DLD1 (cell line): ENCODE results near the gene CORO2B.

Experiments used
- in situ Hi-C: cut with HindIII; loops from 2 replicates; pipeline ENCODE4 v1.10.0; 2017; ENCODE audit warnings: low sequenced_read_pairs

Gene CORO2B

DNA sequence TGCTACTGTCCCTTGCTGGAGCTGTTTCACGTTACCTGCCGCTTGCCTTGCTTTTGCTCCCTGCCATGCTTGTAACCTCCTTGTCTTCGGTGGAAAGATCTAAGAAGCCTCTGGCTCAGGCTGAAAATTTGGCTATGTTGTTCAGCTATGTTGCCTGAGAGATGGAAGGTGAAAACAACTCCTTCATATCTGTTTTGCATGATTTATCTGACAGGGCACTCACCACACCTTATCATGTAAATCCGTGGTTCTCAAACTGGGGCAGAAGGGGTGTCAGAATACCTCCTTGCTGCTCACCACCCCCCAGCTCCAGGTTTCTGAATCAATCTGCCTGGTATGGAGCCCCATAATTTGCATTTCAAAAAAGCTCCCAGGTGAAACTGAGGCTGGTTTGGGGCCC lies 6.5 kb upstream of the CORO2B start:
- in situ Hi-C loops, result no loop called here

GRCh38 chr15:68572921-68573320 lies 5.9 kb upstream of the CORO2B start:
- in situ Hi-C loops, result no loop called here

- in situ Hi-C loops, result no loop called here
These were observed 4.7 kb upstream of the CORO2B start for GRCh38 chr15:68574046-68574445.

DNA sequence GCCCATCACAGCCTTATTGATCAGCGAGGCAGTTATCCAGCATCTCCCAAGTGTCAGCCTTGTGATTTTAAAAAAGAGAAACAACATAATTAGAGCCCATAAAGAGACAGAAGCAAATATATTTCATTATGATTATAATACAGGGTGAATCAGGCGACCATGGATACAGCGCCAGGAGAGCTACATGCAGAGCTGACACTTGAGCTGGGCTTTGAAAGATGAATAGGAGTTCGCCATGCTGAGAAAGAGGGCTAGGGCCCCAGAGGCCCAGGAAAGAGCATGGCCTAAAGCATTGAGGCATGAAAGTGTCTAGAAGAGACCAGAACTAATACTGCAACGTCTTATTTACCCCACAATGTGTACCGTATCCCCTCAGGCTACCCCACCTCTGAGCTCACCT lies 4.2 kb upstream of the CORO2B start:
- in situ Hi-C loops, result no loop called here

- in situ Hi-C loops, result no loop called here
These were observed 2.4 kb upstream of the CORO2B start for GRCh38 chr15:68576235-68576892.

DNA sequence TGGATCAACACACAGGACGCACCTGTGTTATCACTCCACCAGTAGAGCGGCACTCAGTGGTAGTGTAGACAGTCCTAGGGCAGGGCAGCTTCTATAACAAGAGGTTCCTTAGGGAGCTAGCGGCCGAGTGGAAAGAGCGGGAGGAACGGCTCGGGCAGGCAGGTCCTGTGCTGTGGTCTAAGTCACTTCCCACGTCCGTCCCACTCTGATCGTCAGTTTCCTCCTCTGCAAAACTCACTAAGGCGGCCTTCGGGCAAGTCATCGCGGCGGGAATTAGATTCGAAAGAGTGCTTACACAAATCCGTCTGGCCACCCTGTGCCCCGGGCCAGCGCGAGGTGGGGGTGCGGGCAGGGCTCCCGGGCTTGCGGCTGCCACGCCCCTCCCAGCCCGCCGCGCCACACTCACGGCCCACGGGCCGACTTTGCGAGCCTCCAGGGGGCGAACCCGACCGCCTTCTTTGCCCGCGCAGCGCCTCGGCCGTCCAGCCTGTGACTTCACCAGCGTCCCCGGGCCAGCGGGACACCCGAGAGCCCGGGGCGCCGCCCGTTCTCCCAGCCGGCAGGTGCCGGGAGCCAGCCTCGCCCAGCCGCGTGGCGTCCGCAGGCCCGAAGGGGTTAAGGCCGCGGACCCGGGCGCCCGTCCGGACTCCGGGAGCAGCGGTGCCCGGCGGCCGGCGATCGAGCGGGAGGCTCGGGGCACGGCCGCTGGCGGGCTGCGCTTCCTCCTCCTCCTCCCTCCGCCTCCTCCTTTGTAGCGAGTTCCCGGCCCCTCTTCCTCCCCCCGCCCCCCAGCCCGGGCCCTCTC lies 416 bp upstream of the CORO2B start:
- in situ Hi-C loops, result no loop called here

DNA sequence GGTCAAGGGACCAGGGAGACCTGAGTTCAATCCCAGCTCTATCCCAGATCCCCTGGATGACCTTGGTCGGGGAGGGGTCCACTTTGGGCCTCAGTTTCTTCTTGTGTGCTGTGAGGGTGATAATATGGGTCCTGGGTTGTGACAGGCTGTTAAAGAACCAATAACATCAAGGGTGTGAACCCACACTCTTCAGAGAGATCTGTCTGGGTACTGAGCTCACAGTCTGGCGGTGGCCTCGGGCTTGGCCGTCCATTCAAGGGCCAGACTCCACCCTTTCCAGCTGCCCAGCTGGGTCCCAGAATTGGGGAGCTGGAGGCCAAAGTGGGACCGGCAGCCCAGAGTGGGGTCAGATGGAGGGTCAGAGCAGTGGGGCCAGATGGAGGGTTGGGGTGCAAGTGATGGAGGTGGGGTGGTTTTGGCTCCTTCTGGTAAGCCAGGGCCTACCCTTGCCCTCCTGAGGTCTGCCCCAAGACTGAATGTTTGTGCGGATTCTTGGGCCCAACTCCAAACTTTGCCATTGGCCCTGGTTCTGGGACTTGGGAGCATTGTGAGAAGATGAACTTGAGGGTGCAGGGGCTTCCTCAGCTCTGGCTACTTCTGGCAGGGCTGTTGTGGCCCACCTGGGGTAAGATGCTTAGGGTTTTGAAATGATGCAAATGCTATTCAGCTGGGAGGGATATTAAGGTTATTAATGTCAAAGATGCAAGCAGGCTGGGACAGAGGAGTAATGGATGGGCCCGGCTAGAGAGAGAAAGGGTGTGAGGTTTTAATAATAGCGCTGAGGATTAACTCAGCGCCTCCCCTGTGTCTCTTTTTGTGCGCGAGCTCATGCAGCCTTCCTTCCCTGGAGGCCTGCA lies 1.5 kb downstream of the CORO2B start:
- in situ Hi-C loops, result no loop called here

DNA sequence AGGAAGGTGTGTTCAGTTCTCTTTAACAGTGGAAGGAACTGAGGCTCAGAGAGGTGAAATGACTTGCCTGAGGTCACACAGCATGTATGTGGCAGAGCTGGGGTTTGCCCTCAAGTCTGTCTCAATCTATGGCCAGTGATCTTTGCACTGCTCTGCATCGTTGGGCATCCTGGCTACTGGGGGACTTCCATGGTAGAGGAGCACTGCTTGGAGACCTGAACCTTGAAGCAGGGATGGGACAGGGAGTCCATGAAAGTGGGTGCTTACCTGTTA lies 2.0 kb downstream of the CORO2B start:
- in situ Hi-C loops, result no loop called here

- in situ Hi-C loops, result no loop called here
These were observed 2.9 kb downstream of the CORO2B start for GRCh38 chr15:68581725-68582124.

DNA sequence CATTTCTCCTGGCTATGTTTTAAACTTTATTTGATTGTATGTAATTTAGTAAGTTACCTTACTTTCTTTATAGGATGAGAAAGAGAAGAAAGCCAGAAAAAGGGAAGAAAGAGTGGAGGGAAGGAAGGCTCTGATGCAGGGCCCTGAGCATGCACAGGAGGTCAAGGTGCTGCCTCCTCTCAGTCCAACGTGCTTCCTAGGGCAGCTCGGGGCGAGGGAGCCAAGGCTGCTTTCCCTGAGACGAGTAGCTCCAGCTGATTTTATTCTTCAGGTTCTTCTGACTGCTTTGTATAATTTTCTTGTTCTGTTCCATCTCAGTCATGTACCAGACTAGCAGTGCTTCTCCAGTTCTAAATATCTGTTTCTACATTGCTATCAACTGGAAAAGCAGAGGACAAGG lies 3.4 kb downstream of the CORO2B start:
- in situ Hi-C loops, result no loop called here

- in situ Hi-C loops, result no loop called here
These were observed 4.1 kb downstream of the CORO2B start for GRCh38 chr15:68582864-68583263.

DNA sequence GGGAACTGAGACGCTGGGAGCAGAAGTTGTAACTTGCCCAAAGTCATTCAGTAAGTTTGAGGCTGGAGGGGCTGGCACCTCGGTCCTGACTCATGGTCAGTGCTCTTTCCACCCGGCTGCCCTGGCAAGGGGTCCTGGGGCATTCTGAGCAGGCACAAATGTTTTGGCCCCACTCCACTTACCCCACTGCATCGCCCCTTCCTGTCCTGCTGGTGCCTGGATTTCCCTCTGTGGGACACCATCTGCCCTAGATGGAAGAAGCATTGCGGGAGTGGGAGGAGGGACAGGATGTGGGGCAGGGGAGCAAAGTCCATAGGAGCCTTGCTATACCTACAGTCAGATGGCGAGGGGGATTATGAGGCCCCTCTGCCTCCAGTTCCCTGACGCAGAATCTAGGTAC lies 4.5 kb downstream of the CORO2B start:
- in situ Hi-C loops, result no loop called here

- in situ Hi-C loops, result no loop called here
These were observed 5.4 kb downstream of the CORO2B start for GRCh38 chr15:68583936-68584755.

DNA sequence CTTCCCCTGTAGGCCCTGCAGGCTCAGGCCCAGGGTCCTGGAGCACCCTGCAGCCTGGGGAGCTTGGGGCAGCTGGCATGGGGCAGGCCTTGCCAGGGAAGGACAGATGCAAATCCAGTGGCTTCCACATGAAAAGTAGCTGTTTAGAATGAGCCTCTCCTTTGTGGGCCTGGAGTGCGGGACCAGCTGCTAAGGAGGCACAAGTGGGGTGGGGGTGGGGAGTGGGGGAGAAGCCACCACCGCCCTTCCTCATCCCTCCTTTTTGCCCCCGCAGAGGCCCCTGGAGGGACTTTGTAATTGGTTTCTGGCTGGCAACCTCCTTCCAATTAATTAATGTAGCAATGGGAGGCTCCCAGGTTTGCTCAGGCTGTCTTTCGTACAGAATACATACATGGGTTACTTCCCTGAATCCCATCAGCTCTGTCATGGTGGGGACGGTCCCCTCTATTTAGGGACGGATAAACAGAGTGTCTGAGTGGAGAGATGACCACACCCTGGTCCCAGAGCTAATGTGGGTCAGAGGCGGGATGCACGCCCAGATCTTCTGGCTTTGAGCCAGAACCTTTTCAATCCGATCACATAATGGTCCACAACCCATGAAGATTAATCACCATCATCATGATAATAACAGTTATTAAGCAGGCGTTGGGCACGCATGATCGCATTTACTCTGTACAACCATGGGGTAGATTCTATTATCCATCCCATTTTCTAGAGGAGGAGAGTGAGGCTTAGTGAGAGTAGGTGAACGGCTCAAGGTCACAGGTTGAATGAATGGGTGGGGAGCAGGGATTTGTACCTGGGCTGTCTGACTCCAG lies 6.2 kb downstream of the CORO2B start:
- in situ Hi-C loops, result no loop called here

GRCh38 chr15:68585574-68586273 lies 6.9 kb downstream of the CORO2B start:
- in situ Hi-C loops, result no loop called here

GRCh38 chr15:68586274-68586961 lies 7.6 kb downstream of the CORO2B start:
- in situ Hi-C loops, result no loop called here

- in situ Hi-C loops, result no loop called here
These were observed 9.1 kb downstream of the CORO2B start for GRCh38 chr15:68587769-68588385.

GRCh38 chr15:68589053-68589452 lies 10.3 kb downstream of the CORO2B start:
- in situ Hi-C loops, result no loop called here
